H1 (cell line): ENCODE measurements around the gene SYTL2. TPM values are rescaled to one million over a fixed set of nuclear protein-coding genes. Genes with fewer than 3 reads are reported as not detected.

ENCODE experiments used
- CTCF ChIA-PET: fragments of 300-600 bp; sonication (Branson Sonifier 250); formaldehyde crosslinking; loops from one replicate; lab custom pipeline; 2021; ENCODE audit not compliant: partially characterized antibody; lab: Charles Lee
- POLR2A ChIA-PET: fragments of 300-600 bp; sonication (Branson Sonifier 250); formaldehyde crosslinking; loops from one replicate; lab custom pipeline; 2021; ENCODE audit warnings: inconsistent platforms; ENCODE audit not compliant: partially characterized antibody; lab: Charles Lee
- DNase-seq, 2 experiments: peaks; one replicate each; pipeline versions ENCODE4 v3.0.0 to v3.0.0-alpha.2; 2010 to 2022; ENCODE audit warnings: low spot score in 2 of 2, low read depth in 1 of 2, mixed read lengths in 1 of 2
- FAIRE-seq: peaks from 2 replicates; lab custom pipeline; 2011; peaks lifted over from hg19 to GRCh38; lab: Jason Lieb, UNC
- H2AFZ ChIP-seq: 2 replicates; pipeline ENCODE4 v1.8.1; 2012; ENCODE audit warnings: low read length, inconsistent platforms
- H2AK5ac ChIP-seq: 2 replicates; pipeline ENCODE4 v1.6.1; 2013; ENCODE audit warnings: low read depth, low read length
- H2BK120ac ChIP-seq: replicated peaks from 2 replicates; pipeline ENCODE3; 2013; ENCODE audit warnings: low read depth, low read length, inconsistent platforms
- H2BK12ac ChIP-seq: 2 replicates; pipeline ENCODE4 v1.6.1; 2013; ENCODE audit warnings: low read depth, low read length
- H2BK15ac ChIP-seq: 2 replicates; pipeline ENCODE4 v1.6.1; 2013; ENCODE audit warnings: low read length
- H2BK20ac ChIP-seq: 2 replicates; pipeline ENCODE4 v1.6.1; 2013; ENCODE audit warnings: low read length
- H2BK5ac ChIP-seq: 2 replicates; pipeline ENCODE4 v1.6.1; 2013; ENCODE audit warnings: low read depth, low read length
- H3K14ac ChIP-seq: 2 replicates; pipeline ENCODE4 v1.6.1; 2013; ENCODE audit warnings: inconsistent platforms; ENCODE audit not compliant: insufficient read length
- H3K18ac ChIP-seq: 2 replicates; pipeline ENCODE4 v1.6.1; 2013; ENCODE audit warnings: low read length; ENCODE audit errors: extremely low read depth
- H3K23ac ChIP-seq: 2 replicates; pipeline ENCODE4 v1.6.1; 2013; ENCODE audit warnings: inconsistent platforms; ENCODE audit not compliant: insufficient read length
- H3K23me2 ChIP-seq: 2 replicates; pipeline ENCODE4 v1.6.1; 2013; ENCODE audit warnings: low read depth, low read length
- H3K27ac ChIP-seq: 2 replicates; pipeline ENCODE4 v1.6.1; 2011; ENCODE audit warnings: low read depth, low read length, inconsistent platforms
- H3K27me3 ChIP-seq, 4 experiments: replicated peaks in 1 of 4; 1 replicate in 1 of 4; 2 replicates in 3 of 4; pipeline versions ENCODE4 v1.6.1 to v1.8.1; 2011 to 2013; ENCODE audit warnings: low read length in 3 of 4, mild to moderate bottlenecking in 3 of 4, inconsistent platforms in 2 of 4, mixed read lengths in 2 of 4, moderate library complexity in 1 of 4; ENCODE audit not compliant: control insufficient read depth in 3 of 4, insufficient read depth in 3 of 4; ENCODE audit errors: extremely low read depth in 1 of 4
- H3K36me3 ChIP-seq, 4 experiments: 2 replicates each; pipeline versions ENCODE4 v1.6.1 to v1.8.1; 2011 to 2013; ENCODE audit warnings: mild to moderate bottlenecking in 4 of 4, low read length in 3 of 4, moderate library complexity in 2 of 4, control low read depth in 1 of 4, inconsistent platforms in 1 of 4; ENCODE audit not compliant: insufficient read depth in 4 of 4, control insufficient read depth in 2 of 4
- H3K4ac ChIP-seq: replicated peaks from 2 replicates; pipeline ENCODE3; 2013; ENCODE audit warnings: low read length, low read depth, mixed read lengths, inconsistent platforms; ENCODE audit not compliant: insufficient read length
- H3K4me1 ChIP-seq, 4 experiments: replicated peaks in 1 of 4; 1 replicate in 1 of 4; 2 replicates in 3 of 4; pipeline versions ENCODE4 v1.6.1 to v1.8.1; 2011 to 2013; ENCODE audit warnings: low read length in 3 of 4, inconsistent platforms in 2 of 4, mixed read lengths in 1 of 4; ENCODE audit not compliant: insufficient read depth in 4 of 4, control insufficient read depth in 3 of 4
- H3K4me2 ChIP-seq, 2 experiments: 2 replicates each; pipeline versions ENCODE4 v1.6.1 to v1.8.1; 2011 to 2013; ENCODE audit warnings: low read depth in 2 of 2, low read length in 2 of 2, control low read depth in 1 of 2, inconsistent platforms in 1 of 2, mild to moderate bottlenecking in 1 of 2; ENCODE audit not compliant: insufficient read depth in 1 of 2
- H3K4me3 ChIP-seq, 4 experiments: fragments of 200-600, 300-600 bp in 1 of 4; sonication (generic), shearing (Covaris generic), sonication (Bioruptor Twin) in 1 of 4; 2 replicates each; pipeline versions ENCODE4 v1.5.1 to v1.8.1; 2011 to 2016; ENCODE audit warnings: low read length in 4 of 4, low read depth in 3 of 4, control low read depth in 2 of 4, inconsistent platforms in 2 of 4, mild to moderate bottlenecking in 2 of 4, mixed read lengths in 1 of 4, moderate library complexity in 1 of 4; ENCODE audit not compliant: insufficient read depth in 2 of 4; ENCODE audit errors: extremely low read depth in 1 of 4
- H3K56ac ChIP-seq: replicated peaks from 2 replicates; pipeline ENCODE3; 2013; ENCODE audit warnings: low read depth, mild to moderate bottlenecking, mixed read lengths, low read length, inconsistent platforms; ENCODE audit not compliant: insufficient read length
- H3K79me1 ChIP-seq: 2 replicates; pipeline ENCODE4 v1.6.1; 2013; ENCODE audit warnings: low read depth, low read length, control low read depth
- H3K79me2 ChIP-seq, 2 experiments: 2 replicates each; pipeline versions ENCODE4 v1.6.1 to v1.8.1; 2012 to 2013; ENCODE audit warnings: low read length in 2 of 2, mild to moderate bottlenecking in 2 of 2, inconsistent platforms in 1 of 2; ENCODE audit not compliant: insufficient read depth in 2 of 2, control insufficient read depth in 1 of 2
- H3K9ac ChIP-seq, 4 experiments: replicated peaks in 1 of 4; 1 replicate in 1 of 4; 2 replicates in 3 of 4; pipeline versions ENCODE4 v1.6.1 to v1.8.1; 2011 to 2013; ENCODE audit warnings: low read depth in 3 of 4, low read length in 3 of 4, control low read depth in 2 of 4, mild to moderate bottlenecking in 2 of 4, moderate library complexity in 2 of 4, inconsistent platforms in 1 of 4; ENCODE audit errors: extremely low read depth in 1 of 4
- H3K9me3 ChIP-seq, 2 experiments: 2 replicates each; pipeline versions ENCODE4 v1.6.1 to v1.8.1; 2012 to 2013; ENCODE audit warnings: mild to moderate bottlenecking in 2 of 2, moderate library complexity in 2 of 2, control low read depth in 1 of 2, inconsistent platforms in 1 of 2, low read depth in 1 of 2, low read length in 1 of 2, mixed read lengths in 1 of 2; ENCODE audit not compliant: insufficient read depth in 2 of 2
- H4K20me1 ChIP-seq, 2 experiments: replicated peaks in 1 of 2; 2 replicates each; pipeline versions ENCODE3 to v1.8.1; 2011 to 2013; ENCODE audit warnings: inconsistent platforms in 2 of 2, low read length in 2 of 2, mild to moderate bottlenecking in 1 of 2; ENCODE audit not compliant: insufficient read depth in 2 of 2, control insufficient read depth in 1 of 2
- H4K5ac ChIP-seq: 2 replicates; pipeline ENCODE4 v1.6.1; 2013; ENCODE audit warnings: low read length, low read depth, mixed read lengths, inconsistent platforms; ENCODE audit not compliant: insufficient read length
- H4K8ac ChIP-seq: 2 replicates; pipeline ENCODE4 v1.8.0; 2013; ENCODE audit warnings: mild to moderate bottlenecking, moderate library complexity, low read length, inconsistent platforms; ENCODE audit not compliant: insufficient read depth; ENCODE audit errors: extremely low read depth
- H4K91ac ChIP-seq: replicated peaks from 2 replicates; pipeline ENCODE3; 2013; ENCODE audit warnings: low read length, mixed read lengths, inconsistent platforms; ENCODE audit not compliant: insufficient read length
- EP300 ChIP-seq, 2 experiments: IDR thresholded peaks; 1 replicate in 1 of 2; 2 replicates in 1 of 2; pipeline ENCODE4 v1.6.1; 2011 to 2012; ENCODE audit warnings: low read depth in 2 of 2, low read length in 2 of 2, mild to moderate bottlenecking in 2 of 2, borderline replicate concordance in 1 of 2, inconsistent platforms in 1 of 2, moderate library complexity in 1 of 2
- WGBS, 2 experiments: shearing (Covaris generic) in 1 of 2; methylation state at CpG; one replicate each; pipeline versions ENCODE4 v1.1.6 to v1.1.7; 2013 to 2015; ENCODE audit warnings: low lambda C conversion rate in 2 of 2, mixed read lengths in 2 of 2, inconsistent platforms in 1 of 2, low coverage in 1 of 2, missing lambda C conversion rate in 1 of 2; ENCODE audit not compliant: insufficient replicate concordance in 2 of 2, insufficient coverage in 1 of 2, insufficient read length in 1 of 2; ENCODE audit errors: extremely low coverage in 1 of 2, missing lambda C conversion rate in 1 of 2; 5-methylcytosine and 5-hydroxymethylcytosine counted together
- polyA plus RNA-seq, 7 experiments: library from polyadenylated mRNA; depleted of rRNA in 3 of 7; stranded (reverse) in 5 of 7; unstranded in 2 of 7; fragments of >200 nt in 5 of 7; fragments of 200-250 nt in 2 of 7; gene quantifications; 1 replicate in 5 of 7; 2 replicates in 1 of 7; 4 replicates in 1 of 7; pipeline versions ENCODE4 v1.2.1 to v1.2.3, GENCODE V29; 2011 to 2013; ENCODE audit warnings: missing spikeins in 2 of 7, mixed read lengths in 2 of 7
- total RNA-seq: library from RNA; stranded (reverse); fragmentation: NEBNext Ultra II Directional; extraction: Animal tissue kit (Norgen Biotek cat#: 25700); gene quantifications from 2 replicates; pipeline ENCODE4 v1.2.1, GENCODE V29; 2021

The SYTL2 gene
- total and polyA plus RNA-seq, 2 of the 8 experiments (the other 6 are each of a cell fraction or from before 2014, with no cell fraction given): 1.3 to 9.1 TPM

DNA sequence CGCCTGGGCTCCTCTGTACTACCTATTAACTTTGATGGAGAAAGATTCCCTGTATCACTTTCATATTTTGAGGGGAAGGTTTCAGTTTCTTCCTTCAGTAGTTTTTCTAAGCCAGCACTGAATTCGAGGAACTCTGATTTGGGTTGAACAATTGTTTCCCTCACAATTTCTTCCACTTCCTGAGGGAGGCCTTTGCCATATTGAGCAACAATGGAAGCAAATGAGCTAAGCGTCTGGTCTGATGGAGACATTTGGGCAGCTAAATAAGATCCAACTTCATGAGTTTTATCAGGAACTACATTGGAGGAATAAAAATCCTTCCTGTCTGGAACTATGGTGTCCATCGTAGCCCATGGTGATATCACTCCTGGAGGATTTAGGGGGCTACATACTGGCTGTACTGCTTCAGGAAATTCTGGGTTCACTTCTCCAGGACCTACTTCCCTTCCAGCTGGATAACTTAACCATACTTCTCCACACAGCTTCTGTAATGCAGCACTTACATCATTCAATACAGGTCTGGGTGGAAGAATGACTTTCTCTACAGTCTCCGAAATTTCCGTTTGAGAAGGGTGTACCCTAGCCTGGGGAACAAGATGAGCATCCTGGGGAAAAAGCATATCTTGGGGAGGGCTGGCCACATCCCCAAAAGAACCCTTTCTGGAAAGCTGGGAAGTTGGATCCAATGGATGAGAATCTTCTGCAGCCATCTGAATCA, 86.0 kb downstream of the SYTL2 start:
- no peak overlapping the region for H4K91ac ChIP-seq
- H2AK5ac ChIP-seq: no peak overlapping the region
- TF ChIP-seq EP300 (IDR thresholded peaks at IDR 0.05; ENCODE audit: borderline replicate concordance in 1 of 2, low read depth in 2 of 2, low read length in 2 of 2): no peak
- no peak overlapping the region for H2BK120ac ChIP-seq
- no peak for DNase-seq
- H2BK15ac ChIP-seq: no peak overlapping the region
- ChIA-PET POLR2A (interaction anchor here (1.1 kb wide), 1 partner anchor 44 kb away, joined by 3 read pairs; no protein-coding TSS in a partner anchor), CTCF (interaction anchor here (0.5 to 1.8 kb wide), 8 partner anchors 12 to 1676 kb away, joined by 3 to 5 read pairs (median 3); no protein-coding TSS in a partner anchor)
- no peaks in the 10 kb centered on the region for H3K23me2 ChIP-seq
- no peak overlapping the region for H2BK20ac ChIP-seq
- WGBS, 2 experiments: 85% methylated on average over 6 of the region's 6 CpGs; no CpG with 5 or more reads in 1 of the 2 experiments
- no peak overlapping the region for H3K14ac ChIP-seq
- no peak overlapping the region for H3K27ac ChIP-seq
- H3K56ac ChIP-seq: no peak overlapping the region
- no peak overlapping the region for H3K4ac ChIP-seq
- H3K36me3 ChIP-seq: no peaks in the 10 kb centered on the region
- H2AFZ ChIP-seq: no peak overlapping the region
- no peak for FAIRE-seq
- H4K20me1 ChIP-seq: no peaks in the 10 kb centered on the region
- H3K9ac ChIP-seq: no peak overlapping the region
- H3K9me3 ChIP-seq: no peaks in the 10 kb centered on the region
- H3K4me2 ChIP-seq: no peak overlapping the region
- no peak overlapping the region for H2BK12ac ChIP-seq
- H3K4me3 ChIP-seq: no peak overlapping the region
- H3K4me1 ChIP-seq: peaks cover 0 to 6% (median 1%) of the 10 kb centered on the region in 4 experiments; a peak in 4 of 7 replicates
- no peaks in the 10 kb centered on the region for H3K79me1 ChIP-seq
- H4K5ac ChIP-seq: no peak overlapping the region
- H3K18ac ChIP-seq: no peak overlapping the region
- H3K79me2 ChIP-seq: no peaks in the 10 kb centered on the region
- H2BK5ac ChIP-seq: no peak overlapping the region
- H3K27me3 ChIP-seq: no peaks in the 10 kb centered on the region
- no peak overlapping the region for H4K8ac ChIP-seq
- no peak overlapping the region for H3K23ac ChIP-seq
